WI38 (cell line): ENCODE data around the gene SFT2D1.
A peak's percentile ranks its signal among the peaks of the same experiment; 100 is the strongest.
"Not testable (repeated sequence)": the region's sequence is repeated elsewhere in the genome, so short reads cannot be mapped to it uniquely, and the experiment has no call there.

Experiments used
- H3K4me3 ChIP-seq: 2 replicates; pipeline ENCODE4 v1.5.1; 2011; ENCODE audit warnings: low read depth, mild to moderate bottlenecking, control low read depth, low read length
- CTCF ChIP-seq: IDR thresholded peaks from 2 replicates; pipeline ENCODE4 v1.5.1; 2012; ENCODE audit warnings: low read depth, mild to moderate bottlenecking, control low read depth, low read length

Gene SFT2D1

GRCh38 chr6:166342349-166343149 lies at the start of gene SFT2D1:
Gene SFT2D1 (minus strand): TSS chr6:166342545. CDS start chr6:166342481, 64 bp downstream.
- H3K4me3 ChIP-seq: peak within 1 kb of the TSS; percentile 84
- no peak for TF ChIP-seq CTCF

GRCh38 chr6:166389119-166389518 lies 46.8 kb upstream of the SFT2D1 start:
- no peak overlapping the region for H3K4me3 ChIP-seq
- no peak for TF ChIP-seq CTCF

GRCh38 chr6:166388290-166389004 lies 46.1 kb upstream of the SFT2D1 start:
- no peak for TF ChIP-seq CTCF
- H3K4me3 ChIP-seq: no peak overlapping the region

GRCh38 chr6:166387642-166388289 lies 45.4 kb upstream of the SFT2D1 start:
- no peak overlapping the region for H3K4me3 ChIP-seq
- no peak for TF ChIP-seq CTCF

GRCh38 chr6:166387098-166387497 lies 44.8 kb upstream of the SFT2D1 start:
- H3K4me3 ChIP-seq: not testable (repeated sequence)

GRCh38 chr6:166386111-166386510 lies 43.8 kb upstream of the SFT2D1 start:
- H3K4me3 ChIP-seq: no peak overlapping the region
- no peak for TF ChIP-seq CTCF

GRCh38 chr6:166383802-166384363 lies 41.5 kb upstream of the SFT2D1 start:
- H3K4me3 ChIP-seq: peak overlapping the region; percentile 79
